H9 (cell line): ENCODE data around the gene PRMT5. TPM values are rescaled to one million over a fixed set of nuclear protein-coding genes. Genes with fewer than 3 reads are reported as not detected.

Experiments
- DNase-seq: peaks from one replicate; pipeline ENCODE4 v3.0.0-alpha.2; 2017
- H2AFZ ChIP-seq: one replicate; pipeline ENCODE4 v1.6.1; 2013; ENCODE audit warnings: mild to moderate bottlenecking, low read length, control low read depth, moderate library complexity
- H2AK5ac ChIP-seq: 2 replicates; pipeline ENCODE4 v1.6.1; 2013; ENCODE audit warnings: low read length, control low read depth, mixed read lengths; ENCODE audit not compliant: insufficient read length
- H2BK120ac ChIP-seq: one replicate; pipeline ENCODE4 v1.6.1; 2013; ENCODE audit warnings: low read depth, mild to moderate bottlenecking, low read length, control low read depth, inconsistent platforms; ENCODE audit not compliant: poor library complexity, severe bottlenecking
- H2BK12ac ChIP-seq: 2 replicates; pipeline ENCODE4 v1.6.1; 2013; ENCODE audit warnings: low read length, control low read depth, mixed read lengths, low read depth; ENCODE audit not compliant: insufficient read length
- H2BK15ac ChIP-seq: 2 replicates; pipeline ENCODE4 v1.6.1; 2013; ENCODE audit warnings: low read depth, low read length, control low read depth
- H2BK20ac ChIP-seq: one replicate; pipeline ENCODE4 v1.6.1; 2013; ENCODE audit warnings: low read depth, mild to moderate bottlenecking, low read length, control low read depth, inconsistent platforms; ENCODE audit not compliant: poor library complexity, severe bottlenecking
- H2BK5ac ChIP-seq: 2 replicates; pipeline ENCODE4 v1.6.1; 2013; ENCODE audit warnings: low read length, control low read depth, mixed read lengths; ENCODE audit not compliant: insufficient read length
- H3K14ac ChIP-seq: 2 replicates; pipeline ENCODE4 v1.6.1; 2013; ENCODE audit warnings: low read length, control low read depth; ENCODE audit not compliant: insufficient read depth
- H3K18ac ChIP-seq: 2 replicates; pipeline ENCODE4 v1.6.1; 2013; ENCODE audit warnings: low read depth, mild to moderate bottlenecking, mixed read lengths, low read length, control low read depth; ENCODE audit not compliant: insufficient read length
- H3K23ac ChIP-seq: 2 replicates; pipeline ENCODE4 v1.6.1; 2013; ENCODE audit warnings: low read length, control low read depth, mixed read lengths, low read depth; ENCODE audit not compliant: insufficient read length
- H3K23me2 ChIP-seq: 2 replicates; pipeline ENCODE4 v1.6.1; 2013; ENCODE audit warnings: low read depth, mild to moderate bottlenecking, mixed read lengths, low read length, control low read depth; ENCODE audit not compliant: insufficient read length, poor library complexity, severe bottlenecking
- H3K27ac ChIP-seq: 2 replicates; pipeline ENCODE4 v1.5.1; 2013; ENCODE audit warnings: low read length, control low read depth, mixed read lengths, low read depth; ENCODE audit not compliant: insufficient read length
- H3K27me3 ChIP-seq: 2 replicates; pipeline ENCODE4 v1.6.1; 2013; ENCODE audit warnings: low read length, control low read depth, inconsistent platforms; ENCODE audit not compliant: insufficient read depth
- H3K4ac ChIP-seq: 2 replicates; pipeline ENCODE4 v1.6.1; 2013; ENCODE audit warnings: low read depth, mild to moderate bottlenecking, control low read depth, inconsistent platforms, low read length, moderate library complexity
- H3K4me1 ChIP-seq: 2 replicates; pipeline ENCODE4 v1.6.1; 2013; ENCODE audit warnings: low read length, control low read depth, inconsistent platforms; ENCODE audit not compliant: insufficient read depth
- H3K4me2 ChIP-seq: 2 replicates; pipeline ENCODE4 v1.6.1; 2013; ENCODE audit warnings: low read length, control low read depth, mixed read lengths; ENCODE audit not compliant: insufficient read length, insufficient read depth
- H3K56ac ChIP-seq: 2 replicates; pipeline ENCODE4 v1.6.1; 2013; ENCODE audit warnings: low read depth, mild to moderate bottlenecking, mixed read lengths, low read length, control low read depth; ENCODE audit not compliant: insufficient read length
- H3K79me1 ChIP-seq: 2 replicates; pipeline ENCODE4 v1.6.1; 2013; ENCODE audit warnings: low read depth, mild to moderate bottlenecking, moderate library complexity, low read length, control low read depth, inconsistent platforms; ENCODE audit not compliant: insufficient read depth, poor library complexity, severe bottlenecking
- H3K79me2 ChIP-seq: 2 replicates; pipeline ENCODE4 v1.6.1; 2013; ENCODE audit warnings: low read length, control low read depth, inconsistent platforms; ENCODE audit not compliant: insufficient read depth
- H3K9ac ChIP-seq: 2 replicates; pipeline ENCODE4 v1.6.1; 2013; ENCODE audit warnings: low read length, control low read depth, mixed read lengths; ENCODE audit not compliant: insufficient read length; ENCODE audit errors: extremely low read depth
- H3K9me3 ChIP-seq: one replicate; pipeline ENCODE4 v1.6.1; 2013; ENCODE audit warnings: low read depth, low read length, inconsistent platforms; ENCODE audit not compliant: control insufficient read depth
- H3T11ph ChIP-seq: one replicate; pipeline ENCODE4 v1.6.1; 2013; ENCODE audit warnings: mild to moderate bottlenecking, low read length, control low read depth, inconsistent platforms
- H4K20me1 ChIP-seq: one replicate; pipeline ENCODE4 v1.6.1; 2013; ENCODE audit not compliant: control insufficient read depth, insufficient read length, insufficient read depth
- H4K5ac ChIP-seq: 2 replicates; pipeline ENCODE4 v1.6.1; 2013; ENCODE audit warnings: low read depth, mild to moderate bottlenecking, mixed read lengths, low read length, control low read depth; ENCODE audit not compliant: insufficient read length
- H4K8ac ChIP-seq: replicated peaks from 2 replicates; pipeline ENCODE4 v1.6.1; 2013; ENCODE audit warnings: low read length, control low read depth, mixed read lengths, low read depth; ENCODE audit not compliant: insufficient read length
- H4K91ac ChIP-seq: 2 replicates; pipeline ENCODE4 v1.6.1; 2013; ENCODE audit warnings: low read depth, mild to moderate bottlenecking, moderate library complexity, mixed read lengths, low read length, control low read depth; ENCODE audit not compliant: insufficient read length
- H3K27ac Mint-ChIP-seq, 3 experiments: 2 replicates in 2 of 3; 3 replicates in 1 of 3; pipeline ENCODE4 v1.8.0; 2020 to 2021; ENCODE audit warnings: mixed read lengths in 3 of 3, mild to moderate bottlenecking in 1 of 3, moderate library complexity in 1 of 3
- H3K27me3 Mint-ChIP-seq: 2 replicates; pipeline ENCODE4 v1.8.0; 2021; ENCODE audit warnings: low read depth, mild to moderate bottlenecking, moderate library complexity, mixed read lengths
- H3K36me3 Mint-ChIP-seq, 3 experiments: 2 replicates in 2 of 3; 3 replicates in 1 of 3; pipeline ENCODE4 v1.8.0; 2020 to 2021; ENCODE audit warnings: low read depth in 3 of 3, mixed read lengths in 3 of 3; ENCODE audit not compliant: insufficient read depth in 1 of 3
- H3K4me1 Mint-ChIP-seq, 2 experiments: 2 replicates each; pipeline ENCODE4 v1.8.0; 2020; ENCODE audit warnings: mixed read lengths in 2 of 2
- H3K4me3 Mint-ChIP-seq, 2 experiments: 2 replicates in 1 of 2; 3 replicates in 1 of 2; pipeline ENCODE4 v1.8.0; 2020 to 2021; ENCODE audit warnings: mild to moderate bottlenecking in 2 of 2, mixed read lengths in 2 of 2, moderate library complexity in 1 of 2
- H3K9me3 Mint-ChIP-seq, 2 experiments: 2 replicates in 1 of 2; 3 replicates in 1 of 2; pipeline ENCODE4 v1.8.0; 2020; ENCODE audit warnings: mild to moderate bottlenecking in 2 of 2, mixed read lengths in 2 of 2, moderate library complexity in 1 of 2
- CTCF ChIP-seq: fragments of 200-600 bp; sonication (generic); conservative IDR thresholded peaks from 3 replicates; pipeline ENCODE4 v1.8.0; 2021; ENCODE audit warnings: antibody characterized with exemption, mild to moderate bottlenecking
- WGBS: extraction: QIAGEN DNeasy Blood & Tissue Kit; methylation state at CpG from one replicate; pipeline ENCODE4 v1.1.7; 2013; ENCODE audit warnings: missing lambda C conversion rate, low lambda C conversion rate, mixed read lengths; ENCODE audit not compliant: insufficient read length; ENCODE audit errors: extremely low coverage; 5-methylcytosine and 5-hydroxymethylcytosine counted together
- total RNA-seq: library from RNA; stranded (reverse); gene quantifications from 2 replicates; pipeline ENCODE4 v1.2.1, GENCODE V29; 2021

PRMT5 gene
- total RNA-seq, 1 experiment from 2014 or later, result 141 TPM

GRCh38 chr14:22896356-22896755 lies 32.8 kb downstream of the PRMT5 start:
- Histone ChIP-seq H3K4me2 (no peak overlapping the region), H3K9me3 (no peaks in the 10 kb centered on the region), H4K91ac (no peak overlapping the region), H3K56ac (no peak overlapping the region), H3K14ac (no peak overlapping the region), H2BK15ac (no peak overlapping the region), H3K79me1 (no peaks in the 10 kb centered on the region), H3K9ac (no peak overlapping the region), H2BK20ac (no peak overlapping the region), H2AK5ac (no peak overlapping the region), H3K4ac (no peak overlapping the region), H4K8ac (no peak overlapping the region), H3K23ac (no peak overlapping the region), H3T11ph (no peak overlapping the region), H3K27me3 (peaks cover 9% of the 10 kb centered on the region; the same call in 1 of the 2 replicates), H2BK12ac (no peak overlapping the region), H4K20me1 (no peaks in the 10 kb centered on the region), H3K4me1 (no peaks in the 10 kb centered on the region), H3K79me2 (no peaks in the 10 kb centered on the region), H2BK5ac (no peak overlapping the region), H2BK120ac (no peak overlapping the region), H3K23me2 (no peaks in the 10 kb centered on the region), H4K5ac (no peak overlapping the region), H3K27ac (no peak overlapping the region), H2AFZ (no peak overlapping the region), H3K18ac (no peak overlapping the region)
- WGBS, result no CpG with 5 or more reads among the region's 5 CpGs
- Mint-ChIP-seq H3K27me3 (peaks cover 46% of the 10 kb centered on the region), H3K27ac (no peak overlapping the region), H3K4me3 (no peak overlapping the region), H3K4me1 (peaks cover 18 to 27% of the 10 kb centered on the region in 2 experiments), H3K36me3 (peaks cover 6 to 12% (median 7%) of the 10 kb centered on the region in 3 experiments; a peak in 6 of 7 replicates), H3K9me3 (no peaks in the 10 kb centered on the region)
- DNase-seq, result no peak
- TF ChIP-seq CTCF, result no peak
